Sigmoid colon (tissue), 7 donors: ENCODE data around the gene GALNT14. TPM values are rescaled to one million over a fixed set of nuclear protein-coding genes. Genes with fewer than 3 reads are reported as not detected.

Experiments
- DNase-seq: peaks from one replicate; pipeline ENCODE4 v3.0.0-alpha.2; 2019
- H3K27ac ChIP-seq, 4 donors: fragments of 200-600 bp; sonication (generic); one replicate each; pipeline ENCODE4 v1.5.1; 2016 to 2019; ENCODE audit warnings: mild to moderate bottlenecking in 1 of 4
- H3K27me3 ChIP-seq, 3 donors: fragments of 200-600 bp; sonication (generic); one replicate each; pipeline ENCODE4 v1.5.1; 2019; ENCODE audit warnings: mild to moderate bottlenecking in 1 of 3
- H3K36me3 ChIP-seq, 4 donors: fragments of 200-600 bp; sonication (generic); one replicate each; pipeline ENCODE4 v1.5.1; 2016 to 2019
- H3K4me1 ChIP-seq, 4 donors: fragments of 200-600 bp; sonication (generic); one replicate each; pipeline ENCODE4 v1.5.1; 2017 to 2019
- H3K4me3 ChIP-seq, 4 donors: fragments of 200-600 bp; sonication (generic); one replicate each; pipeline ENCODE4 v1.5.1; 2017 to 2019; ENCODE audit warnings: mild to moderate bottlenecking in 2 of 4, moderate library complexity in 1 of 4
- H3K9me3 ChIP-seq, 4 donors: fragments of 200-600 bp in 3 of 4; sonication (generic) in 3 of 4; one replicate each; pipeline versions ENCODE4 v1.5.1 to v1.6.1; 2013 to 2019
- EP300 ChIP-seq, 4 donors: sonication (generic); formaldehyde crosslinking; IDR thresholded peaks; one replicate each; pipeline ENCODE4 v1.6.1; 2017; ENCODE audit warnings: antibody characterized with exemption in 4 of 4
- POLR2A ChIP-seq, 2 donors: fragments of 450-650 bp; IDR thresholded peaks; one replicate each; pipeline ENCODE4 v1.6.1; 2016; ENCODE audit warnings: antibody characterized with exemption in 2 of 2, mild to moderate bottlenecking in 2 of 2, moderate library complexity in 2 of 2
- POLR2AphosphoS5 ChIP-seq, 4 donors: sonication (generic); formaldehyde crosslinking; IDR thresholded peaks; one replicate each; pipeline ENCODE4 v1.6.1; 2017; ENCODE audit warnings: antibody characterized with exemption in 4 of 4
- WGBS, 2 donors: extraction: QIAGEN DNeasy Blood & Tissue Kit; methylation state at CpG; one replicate each; pipeline ENCODE4 v1.1.7; 2013; 5-methylcytosine and 5-hydroxymethylcytosine counted together
- intact Hi-C: fragments of 100-400 bp; cut with DNase I; formaldehyde crosslinking; loops from one replicate; pipeline ENCODE4 v1.15.1; 2023
- polyA plus RNA-seq, 3 donors: library from polyadenylated mRNA; stranded (reverse); fragments of 200-250 nt; gene quantifications; one replicate each; pipeline ENCODE4 v1.2.3, GENCODE V29; 2013
- total RNA-seq, 4 donors: library from RNA; depleted of rRNA; stranded (reverse); fragments of >200 nt; gene quantifications; one replicate each; pipeline ENCODE4 v1.1.0, GENCODE V29; 2016
- TF ChIP-seq, protein P1 (sequence below), 4 experiments: fragments of 450-650 bp in 3 of 4; fragments of 200-600 bp in 1 of 4; IDR thresholded peaks; one replicate each; pipeline ENCODE4 v1.5.1; 2016 to 2019; ENCODE audit warnings: antibody characterized with exemption in 4 of 4, mild to moderate bottlenecking in 3 of 4, moderate library complexity in 2 of 4
- donor health status: healthy with polysubstance abuse.
- donor health status: Bipolar disorder and iron deficiency.
- donor health status: healthy.

GALNT14 gene
- total and polyA plus RNA-seq, 7 donors, result 1.2 to 2.3 (median 1.2) TPM; not detected in 4

DNA sequence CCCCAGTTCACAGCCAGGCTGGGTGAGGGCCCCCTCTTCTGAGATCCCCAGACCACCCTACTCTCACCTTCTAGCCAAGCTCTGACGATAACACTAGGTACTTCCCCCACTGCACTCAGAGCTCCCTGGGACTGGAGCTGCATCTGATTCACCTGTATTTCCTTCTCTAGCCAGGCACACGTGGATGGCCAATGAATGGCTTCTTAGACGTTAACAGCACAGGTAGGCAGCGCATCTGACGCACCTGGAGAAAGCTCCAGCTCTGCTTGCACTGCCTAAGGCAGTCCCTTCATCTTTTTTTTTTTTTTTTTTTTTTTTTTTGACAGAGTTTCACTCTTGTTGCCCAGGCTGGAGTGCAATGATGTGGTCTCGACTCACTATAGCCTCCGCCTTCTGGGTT lies 48.1 kb downstream of the GALNT14 start:
- Histone ChIP-seq H3K27me3 (no peaks in the 10 kb centered on the region), H3K4me1 (no peaks in the 10 kb centered on the region), H3K4me3 (no peak overlapping the region), H3K36me3 (no peaks in the 10 kb centered on the region), H3K27ac (no peak overlapping the region), H3K9me3 (no peaks in the 10 kb centered on the region)
- intact Hi-C loops, result no loop called here
- TF ChIP-seq, protein P1, sequence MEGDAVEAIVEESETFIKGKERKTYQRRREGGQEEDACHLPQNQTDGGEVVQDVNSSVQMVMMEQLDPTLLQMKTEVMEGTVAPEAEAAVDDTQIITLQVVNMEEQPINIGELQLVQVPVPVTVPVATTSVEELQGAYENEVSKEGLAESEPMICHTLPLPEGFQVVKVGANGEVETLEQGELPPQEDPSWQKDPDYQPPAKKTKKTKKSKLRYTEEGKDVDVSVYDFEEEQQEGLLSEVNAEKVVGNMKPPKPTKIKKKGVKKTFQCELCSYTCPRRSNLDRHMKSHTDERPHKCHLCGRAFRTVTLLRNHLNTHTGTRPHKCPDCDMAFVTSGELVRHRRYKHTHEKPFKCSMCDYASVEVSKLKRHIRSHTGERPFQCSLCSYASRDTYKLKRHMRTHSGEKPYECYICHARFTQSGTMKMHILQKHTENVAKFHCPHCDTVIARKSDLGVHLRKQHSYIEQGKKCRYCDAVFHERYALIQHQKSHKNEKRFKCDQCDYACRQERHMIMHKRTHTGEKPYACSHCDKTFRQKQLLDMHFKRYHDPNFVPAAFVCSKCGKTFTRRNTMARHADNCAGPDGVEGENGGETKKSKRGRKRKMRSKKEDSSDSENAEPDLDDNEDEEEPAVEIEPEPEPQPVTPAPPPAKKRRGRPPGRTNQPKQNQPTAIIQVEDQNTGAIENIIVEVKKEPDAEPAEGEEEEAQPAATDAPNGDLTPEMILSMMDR (IDR thresholded peaks at IDR 0.05), result no peak
- TF ChIP-seq EP300 (IDR thresholded peaks at IDR 0.05) (no peak), POLR2A (IDR thresholded peaks at IDR 0.05) (no peak), POLR2AphosphoS5 (IDR thresholded peaks at IDR 0.05) (no peak)
- 78 to 89% methylated on average over 7 of the region's 7 CpGs for WGBS, 2 donors
- no peak for DNase-seq

DNA sequence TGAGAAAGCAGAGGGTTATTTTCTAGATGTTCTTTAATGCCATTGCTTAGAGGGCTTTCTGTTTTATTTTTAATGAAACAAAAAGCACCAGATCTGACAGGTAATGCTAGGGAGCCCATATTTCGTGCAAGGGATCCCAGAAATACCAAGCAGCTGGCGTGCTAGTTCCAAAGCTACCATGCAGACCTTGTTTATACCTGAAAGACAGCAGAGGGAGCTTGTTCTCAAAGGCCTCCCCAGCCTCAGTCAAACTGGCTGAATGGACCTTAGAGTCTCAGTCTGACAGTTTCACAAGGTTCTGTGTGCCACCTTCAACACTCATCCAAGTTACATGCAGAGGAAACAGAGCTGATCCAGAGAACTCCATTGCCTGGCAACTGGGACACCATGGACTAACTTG lies 48.6 kb downstream of the GALNT14 start:
- H3K36me3 ChIP-seq, result no peaks in the 10 kb centered on the region
- DNase-seq, result no peak
- TF ChIP-seq, protein P1 (IDR thresholded peaks at IDR 0.05), result no peak
- TF ChIP-seq EP300 (IDR thresholded peaks at IDR 0.05), result no peak
- TF ChIP-seq POLR2A (IDR thresholded peaks at IDR 0.05), result no peak
- TF ChIP-seq POLR2AphosphoS5 (IDR thresholded peaks at IDR 0.05), result no peak
- H3K4me3 ChIP-seq, result no peak overlapping the region
- H3K4me1 ChIP-seq, result no peaks in the 10 kb centered on the region
- H3K9me3 ChIP-seq, result no peaks in the 10 kb centered on the region
- H3K27ac ChIP-seq, result no peak overlapping the region
- intact Hi-C loops, result no loop called here
- no peaks in the 10 kb centered on the region for H3K27me3 ChIP-seq
- 64 to 90% methylated on average over 2 of the region's 2 CpGs for WGBS, 2 donors

DNA sequence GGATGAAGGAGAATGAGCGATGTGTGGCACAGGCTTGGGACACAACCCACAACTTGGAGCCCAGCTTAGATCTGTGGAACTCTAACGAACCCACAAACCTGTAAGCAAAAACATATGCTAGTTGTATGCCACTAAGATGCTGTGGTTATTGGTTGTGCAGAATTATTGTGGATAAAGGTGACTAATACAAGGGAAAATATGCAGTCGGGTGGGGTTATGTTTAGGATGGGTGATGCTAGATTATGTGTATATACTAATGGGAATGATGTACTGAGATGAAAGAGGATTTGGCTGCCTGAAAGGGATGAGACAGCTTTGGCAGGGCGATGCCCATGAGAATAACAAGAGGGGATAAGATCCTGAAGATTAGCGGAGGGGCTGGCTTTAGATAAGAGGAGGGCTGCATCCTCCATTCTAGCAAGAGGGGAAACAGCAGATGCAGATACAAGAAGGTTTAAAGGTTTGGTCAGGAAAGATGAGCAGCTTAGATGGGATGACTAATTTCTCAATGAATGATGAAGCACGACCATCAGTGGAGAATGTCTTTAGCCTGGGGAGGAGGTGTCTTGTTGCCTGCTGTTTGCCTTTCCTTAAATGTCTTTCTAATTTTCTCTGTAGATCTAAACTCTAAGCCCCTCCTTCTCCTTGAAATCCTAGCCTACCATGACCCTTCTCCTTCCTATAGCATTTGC lies 49.6 kb downstream of the GALNT14 start:
- DNase-seq, result no peak
- intact Hi-C loops, result no loop called here
- Histone ChIP-seq H3K9me3 (no peaks in the 10 kb centered on the region), H3K36me3 (no peaks in the 10 kb centered on the region), H3K27me3 (no peaks in the 10 kb centered on the region), H3K27ac (no peak overlapping the region), H3K4me1 (no peaks in the 10 kb centered on the region), H3K4me3 (no peak overlapping the region)
- WGBS, 2 donors, result 65 to 83% methylated on average over 6 of the region's 6 CpGs
- no peak for TF ChIP-seq POLR2A (IDR thresholded peaks at IDR 0.05)
- TF ChIP-seq EP300 (IDR thresholded peaks at IDR 0.05), result no peak
- TF ChIP-seq, protein P1 (IDR thresholded peaks at IDR 0.05), result no peak
- no peak for TF ChIP-seq POLR2AphosphoS5 (IDR thresholded peaks at IDR 0.05)

DNA sequence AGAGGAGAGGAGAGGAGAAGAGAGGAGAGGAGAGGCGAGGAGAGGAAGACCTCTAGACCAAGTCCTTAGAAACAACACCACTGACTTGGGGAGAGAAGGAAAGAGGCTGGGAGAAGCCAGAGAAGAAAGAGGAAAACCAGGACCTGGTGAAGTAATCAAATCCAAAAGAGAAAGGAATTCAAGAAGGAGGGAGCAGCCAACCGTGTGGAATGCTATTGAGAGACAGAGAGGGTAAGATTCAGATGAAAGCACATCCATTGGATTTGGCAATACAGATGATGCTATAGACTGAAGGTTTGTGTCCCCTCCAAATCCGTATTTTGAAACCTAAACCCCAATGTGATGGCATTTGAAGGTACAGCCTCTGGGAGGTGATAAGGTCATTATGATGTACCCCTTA lies 50.7 kb downstream of the GALNT14 start:
- H3K27me3 ChIP-seq, result no peaks in the 10 kb centered on the region
- WGBS, 2 donors, result 75 to 84% methylated on average over 3 of the region's 3 CpGs
- TF ChIP-seq POLR2A (IDR thresholded peaks at IDR 0.05) (no peak), POLR2AphosphoS5 (IDR thresholded peaks at IDR 0.05) (no peak)
- TF ChIP-seq, protein P1 (IDR thresholded peaks at IDR 0.05), result no peak

DNA sequence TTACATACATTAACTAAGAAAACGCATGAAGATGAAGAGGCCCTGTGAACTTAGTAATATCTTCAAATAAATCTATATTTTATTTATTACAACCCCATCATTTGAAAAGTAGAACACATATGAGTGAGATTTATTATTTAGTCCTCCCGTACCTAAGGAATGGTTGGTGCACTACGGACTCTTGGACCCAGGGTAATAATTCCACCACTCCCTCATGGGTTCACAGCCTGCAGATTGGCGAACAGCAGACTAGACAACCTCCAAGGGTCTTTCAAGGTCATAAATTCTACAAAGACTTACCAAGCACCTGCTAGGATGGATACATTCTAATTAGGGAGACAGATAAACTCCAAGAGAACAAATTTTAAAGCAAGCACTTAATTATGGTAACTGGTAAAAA lies 51.6 kb downstream of the GALNT14 start:
- no peak overlapping the region for H3K27ac ChIP-seq
- WGBS, 2 donors, result 42 to 82% methylated on average over 4 of the region's 4 CpGs

More for the DNA sequence above, 50.7 kb downstream of the GALNT14 start:
- H3K27ac ChIP-seq, result no peak overlapping the region
- intact Hi-C loops, result no loop called here
- DNase-seq, result no peak
- H3K9me3 ChIP-seq, result no peaks in the 10 kb centered on the region
- H3K4me3 ChIP-seq, result no peak overlapping the region
- no peaks in the 10 kb centered on the region for H3K36me3 ChIP-seq
- H3K4me1 ChIP-seq, result no peaks in the 10 kb centered on the region

More for the DNA sequence above, 51.6 kb downstream of the GALNT14 start:
- DNase-seq, result no peak
- Histone ChIP-seq H3K4me3 (no peak overlapping the region), H3K27me3 (no peaks in the 10 kb centered on the region), H3K4me1 (no peaks in the 10 kb centered on the region), H3K36me3 (no peaks in the 10 kb centered on the region), H3K9me3 (no peaks in the 10 kb centered on the region)
- intact Hi-C loops, result no loop called here
- TF ChIP-seq POLR2A (IDR thresholded peaks at IDR 0.05) (no peak), POLR2AphosphoS5 (IDR thresholded peaks at IDR 0.05) (no peak), EP300 (IDR thresholded peaks at IDR 0.05) (no peak)
- TF ChIP-seq, protein P1 (IDR thresholded peaks at IDR 0.05), result no peak
